Measurements from ENCODE around the gene AGAP1.

The AGAP1 gene

DNA sequence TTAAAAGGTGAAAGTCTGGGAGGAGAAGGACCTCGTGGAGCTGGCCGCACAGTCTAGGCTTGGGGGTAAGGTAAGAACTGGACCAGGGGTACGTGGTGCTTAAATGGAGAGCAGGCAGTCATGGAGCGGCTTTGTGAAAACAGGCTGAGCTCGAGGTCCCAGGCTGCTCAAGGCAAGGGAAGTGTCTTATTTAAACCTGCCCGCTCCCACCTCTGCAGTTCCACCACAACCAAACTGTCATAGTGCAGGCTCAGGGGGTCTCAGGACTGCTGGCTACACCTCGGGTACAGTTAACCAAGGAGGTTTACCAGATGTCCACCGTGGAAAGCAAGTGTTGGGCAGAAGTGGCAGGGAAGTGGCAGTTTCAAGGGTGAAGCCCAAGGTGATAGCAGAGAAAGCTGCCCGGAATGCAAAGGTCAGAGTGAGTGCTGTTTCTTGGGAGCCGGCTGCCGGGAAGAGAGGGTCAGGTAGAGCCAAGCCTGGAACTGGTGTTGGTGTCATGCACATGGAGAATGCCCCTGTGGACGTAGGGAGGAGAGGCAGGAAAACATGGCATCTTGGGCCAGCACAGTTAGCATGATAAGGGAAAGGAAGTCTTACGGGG is 471.0 kb downstream of the AGAP1 start:
- no peak for DNase-seq (ENCODE audit: low spot score)

DNA sequence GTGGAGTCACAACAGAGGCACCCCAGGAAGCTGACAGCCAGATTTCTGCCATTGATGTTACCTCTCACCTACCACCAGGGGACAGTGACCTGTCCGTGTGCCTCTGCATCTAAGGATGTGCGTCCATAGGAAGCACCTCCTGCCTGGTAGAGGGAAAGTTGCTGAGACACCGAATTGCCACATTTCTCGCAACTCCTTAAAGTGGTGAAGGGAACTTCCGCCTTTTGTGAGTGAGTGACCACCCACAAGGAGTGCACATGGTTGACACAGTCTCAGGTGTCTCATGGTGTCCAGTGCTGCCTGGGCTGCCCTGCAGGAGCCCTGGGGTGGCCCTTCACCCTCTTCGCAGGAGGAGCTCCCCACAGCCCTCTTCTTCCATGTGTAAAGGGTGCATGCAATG is 472.6 kb downstream of the AGAP1 start:
- DNase-seq (ENCODE audit: low spot score), result no peak

DNA sequence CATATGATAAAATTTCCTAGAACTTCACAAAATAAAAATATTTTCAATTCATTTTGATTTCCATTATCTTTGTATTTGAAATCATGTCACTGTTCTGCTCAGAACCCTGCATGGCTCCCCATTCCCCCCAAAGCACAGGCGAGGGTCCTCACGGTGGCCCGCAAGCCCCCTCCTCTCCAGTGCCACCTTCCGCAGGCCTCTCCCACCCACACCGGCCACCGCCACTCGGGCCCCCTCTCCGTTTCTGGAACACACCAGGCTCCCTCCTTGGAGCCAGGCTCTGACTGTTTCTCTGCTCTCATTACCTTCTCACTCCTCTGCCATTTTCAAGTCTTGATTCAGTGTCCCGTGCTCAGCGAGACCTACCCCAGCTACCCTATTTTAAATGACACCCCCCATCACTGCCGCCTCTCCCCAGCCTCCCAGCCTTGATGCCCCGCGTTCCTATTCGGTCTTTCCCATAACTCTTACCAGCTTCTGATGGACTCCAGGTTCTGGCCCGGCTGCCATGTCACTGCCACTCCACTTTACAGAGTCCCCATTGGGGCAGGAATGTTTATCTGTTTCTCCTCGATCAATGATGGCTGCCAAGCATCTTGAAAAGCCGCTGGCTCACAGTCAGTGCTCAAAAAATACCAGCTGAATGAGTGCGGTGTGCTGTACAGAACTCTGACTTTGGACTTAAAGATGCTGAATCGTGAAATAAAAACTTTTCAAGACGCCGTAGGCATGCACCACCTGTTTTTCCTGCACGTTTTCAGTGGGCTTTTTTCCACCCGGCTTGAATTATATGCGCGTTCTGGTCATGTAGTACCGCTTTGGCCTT is 473.3 kb downstream of the AGAP1 start:
- DNase-seq (ENCODE audit: low spot score), result no peak

DNA sequence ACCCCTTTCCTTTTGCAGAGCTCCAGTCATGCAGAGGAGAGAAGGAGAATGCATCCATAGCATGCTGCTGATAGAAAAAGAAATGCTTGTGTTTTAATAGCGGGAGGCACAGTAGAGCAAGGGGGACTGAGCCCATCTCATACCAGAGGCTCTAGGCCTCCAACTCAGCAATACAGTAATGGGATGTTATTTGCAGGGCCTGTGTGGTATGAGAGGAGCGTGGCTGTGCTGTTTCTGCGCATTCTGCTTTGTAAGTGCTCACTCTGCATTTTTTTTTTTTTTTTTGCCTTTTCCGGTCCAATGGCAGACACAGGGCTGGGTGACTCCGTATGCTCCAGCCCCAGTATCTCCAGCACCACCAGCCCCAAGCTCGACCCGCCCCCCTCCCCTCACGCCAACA is 474.3 kb downstream of the AGAP1 start:
- DNase-seq (ENCODE audit: low spot score), result no peak

DNA sequence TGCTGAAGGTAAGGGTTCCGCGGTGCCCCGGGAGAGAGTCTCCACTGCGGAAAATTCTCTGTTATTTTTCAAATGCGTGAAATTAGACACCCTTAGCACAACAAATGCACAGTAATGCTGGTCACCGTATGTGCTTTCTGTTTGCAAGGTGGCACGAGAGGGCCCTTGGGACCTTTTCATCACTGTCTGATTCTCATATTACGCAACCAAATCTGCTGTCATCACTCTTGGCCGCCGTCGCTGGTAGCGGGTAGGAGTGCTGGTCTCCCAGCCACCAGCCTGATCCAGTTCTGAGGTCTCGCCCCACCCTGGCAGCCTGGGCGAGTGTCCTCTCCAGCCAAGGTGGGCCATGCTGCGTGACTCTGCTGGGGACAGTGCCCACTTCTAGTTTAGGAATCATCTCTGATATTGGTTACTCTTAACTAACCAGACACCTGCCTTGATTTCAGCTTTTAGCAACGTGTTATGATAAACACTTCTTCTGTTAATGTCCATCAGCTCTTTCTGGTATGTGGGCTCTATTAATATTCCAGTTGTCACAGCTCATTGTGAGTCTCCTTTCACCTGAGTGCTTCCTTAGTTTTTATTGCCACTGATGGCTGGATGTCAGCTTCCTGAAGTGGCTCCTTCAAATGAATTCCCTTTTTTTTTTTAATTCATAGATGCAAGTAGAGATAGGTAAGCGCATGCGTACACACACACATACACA is 474.9 kb downstream of the AGAP1 start:
- DNase-seq (ENCODE audit: low spot score), result no peak

DNA sequence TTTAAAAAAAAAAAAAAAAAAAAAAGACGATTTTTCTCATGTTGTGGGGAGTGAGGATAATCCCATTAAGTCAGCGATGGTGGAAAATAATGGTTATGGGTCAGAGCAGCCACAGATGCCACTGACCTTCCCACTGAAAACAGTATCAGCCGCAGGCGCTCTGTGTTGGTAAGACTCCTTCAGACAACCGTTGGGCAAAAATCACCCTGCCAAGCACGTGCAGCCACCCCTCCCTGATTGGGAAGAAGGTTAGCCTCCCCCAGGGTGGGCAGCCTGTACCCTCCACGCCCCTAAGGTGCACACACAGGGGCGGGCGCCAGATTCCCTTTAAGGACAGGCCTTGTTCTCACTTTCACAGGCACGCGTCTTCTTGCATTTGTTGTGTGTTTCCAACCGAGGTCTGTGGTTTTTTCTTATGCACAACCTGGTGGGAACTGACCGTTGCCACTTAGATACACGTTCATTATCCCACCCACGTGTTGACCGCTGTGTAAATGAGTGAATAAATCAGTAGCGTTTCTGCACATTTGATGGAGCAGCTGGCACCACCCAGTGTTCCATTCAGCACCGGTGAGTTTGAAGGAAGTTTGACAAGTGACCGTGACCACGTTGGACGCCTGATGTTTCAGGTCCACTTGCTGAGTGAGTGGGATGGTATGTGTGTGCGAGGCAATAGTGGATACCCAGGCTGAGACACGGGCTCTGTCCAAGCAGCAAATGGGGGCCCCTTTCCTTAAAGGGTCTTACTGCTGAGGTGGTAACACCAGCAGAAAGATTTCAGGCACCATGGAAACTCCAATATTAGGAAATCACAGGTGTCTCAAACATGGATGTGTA is 476.6 kb downstream of the AGAP1 start:
- DNase-seq (ENCODE audit: low spot score), result no peak

DNA sequence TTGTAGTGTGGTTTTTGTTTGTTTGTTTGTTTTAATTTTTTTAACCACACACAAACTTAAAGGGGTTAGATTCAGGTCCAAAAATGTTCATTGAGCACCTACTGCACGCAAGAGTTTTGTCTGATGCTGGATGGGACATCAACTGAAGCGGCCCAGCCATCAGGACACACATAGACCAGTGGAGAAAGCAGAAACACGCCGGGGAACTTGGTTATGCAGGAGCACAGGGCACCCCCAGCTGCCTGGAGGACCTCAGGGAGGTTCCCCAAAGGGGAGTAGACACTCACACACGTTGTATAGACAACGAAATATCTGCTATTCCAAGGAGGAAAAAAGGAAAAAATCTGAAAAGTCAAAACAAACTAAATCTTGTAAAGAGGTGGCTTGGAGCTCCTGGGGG is 482.7 kb downstream of the AGAP1 start:
- DNase-seq (ENCODE audit: low spot score), result no peak

DNA sequence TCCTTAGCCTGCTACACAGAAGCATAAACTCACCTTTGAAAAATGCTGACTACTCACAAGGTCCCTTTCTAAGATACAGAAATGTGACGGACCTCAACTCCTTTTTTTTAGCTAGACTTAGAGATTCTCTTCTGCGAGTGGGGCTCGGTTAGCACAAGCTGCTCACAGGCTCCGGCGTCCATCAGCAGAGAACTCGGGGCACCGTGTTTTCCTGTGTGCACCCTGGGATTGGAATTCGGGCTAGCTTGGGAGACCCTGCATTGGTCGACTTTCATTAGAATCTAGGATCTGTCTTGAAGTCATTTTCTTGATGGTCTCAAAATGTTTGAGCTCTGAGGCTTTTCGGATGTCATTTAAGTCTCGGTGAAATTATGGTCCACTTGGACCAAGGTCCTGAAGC is 483.1 kb downstream of the AGAP1 start:
- no peak for DNase-seq (ENCODE audit: low spot score)

DNA sequence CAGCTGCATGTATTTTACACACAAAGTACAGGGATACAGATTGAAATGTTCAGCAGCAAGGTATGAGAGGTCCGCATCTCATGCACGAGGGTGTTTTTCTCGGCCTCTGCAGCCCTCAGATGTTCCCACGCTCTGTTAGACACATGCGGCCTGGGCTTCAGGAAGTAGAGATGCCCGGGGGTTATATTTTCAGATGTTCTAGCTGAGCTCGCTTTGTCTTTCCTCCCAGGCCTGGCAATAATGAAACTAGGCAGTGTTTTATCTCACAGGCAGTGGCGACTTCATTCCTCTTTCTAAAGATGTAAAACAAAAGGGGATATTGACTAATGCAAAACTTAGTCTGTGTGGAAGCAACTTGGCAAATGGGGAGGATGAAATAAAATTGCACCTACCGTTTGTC is 483.6 kb downstream of the AGAP1 start:
- DNase-seq (ENCODE audit: low spot score), result no peak

DNA sequence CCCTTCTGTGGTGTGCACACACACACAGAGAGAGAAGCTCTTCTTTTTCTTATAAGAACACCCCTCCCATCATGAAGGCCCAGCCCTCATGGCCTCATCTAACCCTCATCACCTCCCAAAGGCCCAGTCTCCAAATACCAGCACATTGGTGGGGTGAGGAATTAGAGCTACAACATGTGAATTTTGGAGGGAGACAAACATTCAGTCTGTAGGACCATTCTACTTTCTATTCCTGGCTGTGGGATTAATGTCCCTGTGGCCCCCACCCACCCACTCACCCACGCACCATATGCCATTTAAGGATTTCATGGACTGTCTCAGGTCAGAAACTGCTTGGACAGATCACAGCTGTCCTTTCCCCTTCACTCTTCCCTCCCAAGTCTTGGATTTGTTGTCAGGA is 484.2 kb downstream of the AGAP1 start:
- no peak for DNase-seq (ENCODE audit: low spot score)

DNA sequence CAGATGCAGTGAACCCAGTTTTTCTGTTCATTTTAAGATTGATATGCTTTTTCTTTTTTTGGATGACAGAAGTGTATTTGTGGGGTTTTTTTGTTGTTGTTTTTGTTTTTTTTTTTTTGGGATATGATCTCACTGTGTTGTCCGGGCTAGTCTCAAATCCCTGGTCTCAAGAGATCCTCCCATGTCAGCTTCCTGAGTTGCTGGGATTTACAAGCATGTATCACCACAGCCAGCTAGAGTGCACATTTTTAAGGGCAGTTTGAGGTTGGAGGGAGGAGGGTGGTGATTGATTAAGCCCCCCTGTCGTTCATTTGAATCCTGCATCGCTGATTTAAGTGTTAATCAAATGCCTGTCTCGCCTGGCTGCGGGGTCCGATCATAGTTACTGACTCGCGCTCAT is 485.2 kb downstream of the AGAP1 start:
- no peak for DNase-seq (ENCODE audit: low spot score)

DNA sequence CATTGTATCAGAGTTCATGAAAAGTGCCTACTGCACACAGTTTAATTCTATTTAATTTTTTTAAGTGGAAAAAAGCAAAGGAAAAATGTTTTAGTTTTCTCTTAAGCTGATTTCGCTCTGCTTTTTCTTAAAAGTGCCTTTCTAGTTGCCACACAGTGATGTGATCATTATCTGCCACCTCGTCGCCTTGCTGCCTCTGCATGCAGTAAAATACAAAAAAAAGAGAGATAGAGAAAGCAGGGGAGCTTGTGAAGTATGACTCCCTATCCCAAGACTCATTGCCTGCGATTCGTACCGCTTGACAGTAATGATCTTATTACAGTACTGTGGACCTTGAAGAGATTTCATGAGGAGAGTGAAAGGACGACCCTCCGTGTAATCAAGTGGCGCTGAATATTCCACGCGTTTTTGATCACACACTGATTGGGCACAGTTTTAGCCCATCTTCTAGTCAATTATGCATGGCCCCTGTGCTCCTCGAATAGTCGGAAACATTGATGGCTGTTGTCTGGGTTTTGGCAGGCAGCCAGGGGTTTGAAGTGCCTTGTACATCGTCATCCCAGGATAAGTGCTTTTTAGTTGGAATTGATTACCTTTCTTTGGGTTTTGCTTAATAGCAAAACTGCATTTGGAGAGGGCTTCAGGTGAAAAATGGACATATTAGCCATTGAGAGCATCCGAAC is 486.1 kb downstream of the AGAP1 start:
- no peak for DNase-seq (ENCODE audit: low spot score)

DNA sequence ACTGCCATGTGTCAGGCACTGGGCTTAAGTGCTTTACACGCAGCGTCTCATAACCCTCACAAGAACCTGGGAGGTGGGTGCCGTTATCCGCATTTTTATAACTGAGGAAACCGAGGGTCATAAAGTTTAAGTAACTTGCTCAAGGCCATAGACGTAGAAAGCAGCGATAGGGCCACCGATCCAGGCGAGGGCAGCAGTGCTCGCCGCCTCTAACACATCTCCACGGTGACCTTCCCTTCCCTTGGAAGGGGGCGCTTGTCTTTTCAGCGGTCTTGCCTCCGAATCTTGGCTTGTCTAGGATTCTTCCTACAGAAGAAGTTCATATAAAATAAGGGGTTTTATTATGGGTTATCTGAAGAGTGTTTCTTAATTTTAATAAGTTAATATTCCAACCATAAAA is 487.8 kb downstream of the AGAP1 start:
- no peak for DNase-seq (ENCODE audit: low spot score)

DNA sequence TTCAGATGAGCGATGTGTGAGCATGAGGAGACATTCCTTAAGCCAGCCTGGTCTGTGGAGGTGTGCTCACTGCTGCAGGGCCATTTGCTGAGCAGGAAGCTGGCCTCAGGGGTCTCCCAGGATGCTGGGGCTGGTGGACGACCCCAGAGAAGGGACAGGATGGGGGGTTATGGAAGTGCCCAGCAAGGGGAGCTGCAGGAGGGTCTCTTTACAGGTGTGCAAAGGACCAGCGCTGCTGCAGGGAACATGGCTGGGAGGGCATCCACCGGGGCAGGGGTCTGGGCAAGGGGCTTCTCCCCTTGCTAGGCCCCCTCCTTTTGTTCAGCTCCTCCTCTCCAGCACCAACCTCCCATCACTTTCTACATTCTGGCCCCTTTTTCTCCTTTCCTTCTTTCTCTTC is 489.2 kb downstream of the AGAP1 start:
- no peak for DNase-seq (ENCODE audit: low spot score)

DNA sequence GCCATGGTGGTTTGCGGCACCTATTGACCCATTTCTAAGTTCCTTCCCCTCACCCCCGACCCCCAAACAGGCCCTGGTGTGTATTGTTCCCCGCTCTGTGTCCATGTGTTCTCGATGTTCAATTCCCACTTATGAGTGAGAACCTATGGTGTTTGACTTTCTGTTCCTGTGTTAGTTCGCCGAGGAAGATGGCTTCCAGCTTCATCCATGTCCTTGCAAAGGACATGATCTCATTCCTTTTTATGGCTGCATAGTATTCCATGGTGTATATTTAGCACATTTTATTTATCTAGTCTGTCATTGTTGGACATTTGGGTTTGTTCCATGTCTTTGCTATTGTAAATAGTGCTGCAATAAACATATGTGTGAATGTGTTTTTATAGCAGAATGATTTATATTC is 490.7 kb downstream of the AGAP1 start:
- DNase-seq (ENCODE audit: low spot score), result no peak

DNA sequence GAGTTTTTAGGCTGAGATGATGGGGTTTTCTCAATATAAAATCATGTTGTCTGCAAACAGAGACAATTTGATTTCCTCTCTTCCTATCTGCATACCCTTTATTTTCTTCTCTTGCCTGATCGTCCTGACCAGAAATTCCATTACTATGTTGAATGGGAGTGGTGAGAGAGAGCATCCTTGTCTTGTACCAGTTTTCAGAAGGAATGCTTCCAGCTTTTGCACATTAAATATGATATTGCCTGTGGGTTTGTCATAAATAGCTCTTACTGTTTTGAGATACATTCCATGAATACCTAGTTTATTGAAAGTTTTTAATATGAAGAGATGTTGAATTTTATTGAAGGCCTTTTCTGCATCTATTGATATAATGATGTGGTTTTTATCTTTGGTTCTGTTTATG is 492.5 kb downstream of the AGAP1 start:
- DNase-seq (ENCODE audit: low spot score), result no peak

DNA sequence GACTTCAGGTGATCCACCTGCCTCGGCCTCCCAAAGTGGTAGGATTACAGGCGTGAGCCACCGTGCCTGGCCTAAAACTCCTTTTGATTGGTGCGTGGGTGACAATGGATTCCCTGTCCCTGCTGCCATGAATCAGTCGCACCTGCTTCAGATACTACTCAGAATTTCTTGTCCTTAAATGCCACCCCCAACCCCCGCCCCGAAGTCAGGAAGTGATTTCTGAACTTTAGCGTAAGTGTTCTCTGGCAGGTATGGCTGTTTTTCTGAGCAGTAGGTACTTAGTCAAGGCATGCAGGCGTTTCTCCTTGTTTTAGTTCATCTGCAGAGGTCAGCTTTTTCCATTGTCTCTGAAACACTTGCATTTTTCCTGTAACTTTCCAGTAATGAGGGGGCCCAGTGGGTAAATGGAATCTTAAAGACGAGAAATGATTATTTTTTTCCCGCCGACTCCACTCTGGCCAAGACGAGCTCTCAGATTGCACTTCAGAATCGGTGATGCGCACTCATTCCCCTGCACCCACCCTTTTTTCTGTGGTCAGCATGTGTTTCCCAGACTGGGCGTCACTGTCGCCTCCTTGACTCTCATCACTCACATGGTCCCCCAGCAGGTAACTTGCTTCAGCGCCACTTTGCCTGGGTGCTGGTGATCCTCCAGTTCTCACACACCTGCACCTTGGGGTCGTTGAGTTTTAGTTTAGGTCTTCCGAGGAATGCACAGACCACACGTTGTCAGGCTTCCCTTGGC is 494.6 kb downstream of the AGAP1 start:
- no peak for DNase-seq (ENCODE audit: low spot score)

DNA sequence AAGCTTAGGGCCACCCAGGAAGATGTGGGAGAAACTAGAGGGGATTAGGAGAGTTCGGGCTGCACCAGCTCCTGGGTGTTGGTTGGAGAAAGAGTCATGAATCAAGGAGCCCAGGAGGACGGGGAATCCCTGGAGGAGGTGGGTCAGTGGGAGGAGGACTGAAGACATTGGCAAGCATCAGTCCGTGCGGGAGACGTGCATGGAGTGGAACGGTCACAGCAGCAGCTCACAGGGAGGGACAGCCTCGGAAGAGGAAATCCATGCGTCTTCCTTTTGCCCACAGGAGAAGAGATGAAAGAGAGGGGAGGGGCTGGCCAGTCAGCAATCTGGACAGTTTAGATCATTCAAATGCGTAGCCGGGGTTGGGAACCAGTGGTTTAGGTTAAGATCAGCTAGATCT is 495.7 kb downstream of the AGAP1 start:
- no peak for DNase-seq (ENCODE audit: low spot score)

DNA sequence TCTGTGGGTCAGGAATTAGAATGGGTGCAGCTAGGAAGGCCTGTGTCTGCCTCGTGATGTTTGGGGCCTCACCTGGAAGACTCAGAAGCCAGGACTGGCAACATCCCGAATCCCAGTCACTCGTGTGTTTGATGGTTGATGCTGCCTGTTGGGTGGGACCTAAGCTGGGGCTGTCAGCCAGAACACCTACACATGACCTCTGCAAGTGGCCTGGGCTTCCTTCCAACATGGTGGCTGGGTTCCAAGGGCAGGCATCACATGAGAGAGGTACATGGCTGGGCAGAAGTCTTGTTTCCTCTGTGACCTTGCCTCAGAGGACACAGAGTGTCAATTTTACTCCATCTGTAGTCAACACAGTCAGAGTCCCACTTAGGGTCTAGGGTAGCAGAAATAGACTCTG is 496.5 kb downstream of the AGAP1 start:
- no peak for DNase-seq (ENCODE audit: low spot score)

DNA sequence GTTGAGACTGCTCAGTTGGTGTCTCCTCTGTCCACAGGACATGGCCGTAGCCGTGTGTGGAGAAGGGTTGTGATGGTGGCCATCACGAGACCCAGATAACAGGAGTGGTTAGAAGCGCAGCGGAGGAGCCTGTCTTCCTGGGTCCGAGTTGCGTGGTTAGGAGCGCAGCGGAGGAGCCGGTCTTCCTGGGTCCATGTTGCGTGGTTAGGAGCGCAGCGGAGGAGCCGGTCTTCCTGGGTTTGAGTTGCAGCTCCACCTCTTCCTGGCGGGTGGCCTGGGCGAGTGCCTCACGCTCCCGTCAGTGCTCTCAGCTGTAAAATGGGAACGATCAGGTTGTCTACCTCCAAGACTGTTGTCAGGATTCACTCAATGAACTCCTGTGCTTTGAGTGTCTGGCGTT is 498.2 kb downstream of the AGAP1 start:
- no peak for DNase-seq (ENCODE audit: low spot score)

DNA sequence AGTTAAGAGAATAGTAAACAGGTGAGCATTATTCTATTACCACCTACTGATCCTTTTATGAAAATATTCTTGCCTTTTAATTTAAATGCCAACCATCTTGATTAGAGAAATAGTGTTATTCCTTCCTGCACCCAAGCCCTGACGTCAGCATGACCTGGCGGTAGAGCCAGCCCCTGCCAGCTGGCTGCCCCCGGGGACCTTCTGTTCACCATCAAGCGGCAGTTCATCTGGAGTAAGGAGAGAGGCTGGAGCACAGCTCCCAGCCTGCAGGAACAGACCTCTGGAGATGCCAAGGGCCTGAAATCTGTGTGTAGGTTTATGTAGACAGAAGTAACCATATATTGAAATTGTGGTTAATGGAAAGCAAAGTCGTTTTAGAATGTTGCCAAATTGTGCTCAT is 502.6 kb downstream of the AGAP1 start:
- DNase-seq (ENCODE audit: low spot score), result no peak

All from activated CD4-positive, alpha-beta T cell treated with anti-CD3 and anti-CD28 coated beads, Interleukin-2, Interleukin-4, amounts not matched to agents 100 ng/mL and 50 ng/mL, durations not matched to agents 16 hours and 8 hours (primary cell).